Measurements from ENCODE around the gene OBSCN.
A peak's percentile ranks its signal among the peaks of the same experiment; 100 is the strongest.
"Not testable (repeated sequence)": the region's sequence is repeated elsewhere in the genome, so short reads cannot be mapped to it uniquely, and the experiment has no call there.

Gene OBSCN

GRCh38 chr1:228265167-228265566, 57.3 kb downstream of the OBSCN start:
- DNase-seq: no peak

DNA sequence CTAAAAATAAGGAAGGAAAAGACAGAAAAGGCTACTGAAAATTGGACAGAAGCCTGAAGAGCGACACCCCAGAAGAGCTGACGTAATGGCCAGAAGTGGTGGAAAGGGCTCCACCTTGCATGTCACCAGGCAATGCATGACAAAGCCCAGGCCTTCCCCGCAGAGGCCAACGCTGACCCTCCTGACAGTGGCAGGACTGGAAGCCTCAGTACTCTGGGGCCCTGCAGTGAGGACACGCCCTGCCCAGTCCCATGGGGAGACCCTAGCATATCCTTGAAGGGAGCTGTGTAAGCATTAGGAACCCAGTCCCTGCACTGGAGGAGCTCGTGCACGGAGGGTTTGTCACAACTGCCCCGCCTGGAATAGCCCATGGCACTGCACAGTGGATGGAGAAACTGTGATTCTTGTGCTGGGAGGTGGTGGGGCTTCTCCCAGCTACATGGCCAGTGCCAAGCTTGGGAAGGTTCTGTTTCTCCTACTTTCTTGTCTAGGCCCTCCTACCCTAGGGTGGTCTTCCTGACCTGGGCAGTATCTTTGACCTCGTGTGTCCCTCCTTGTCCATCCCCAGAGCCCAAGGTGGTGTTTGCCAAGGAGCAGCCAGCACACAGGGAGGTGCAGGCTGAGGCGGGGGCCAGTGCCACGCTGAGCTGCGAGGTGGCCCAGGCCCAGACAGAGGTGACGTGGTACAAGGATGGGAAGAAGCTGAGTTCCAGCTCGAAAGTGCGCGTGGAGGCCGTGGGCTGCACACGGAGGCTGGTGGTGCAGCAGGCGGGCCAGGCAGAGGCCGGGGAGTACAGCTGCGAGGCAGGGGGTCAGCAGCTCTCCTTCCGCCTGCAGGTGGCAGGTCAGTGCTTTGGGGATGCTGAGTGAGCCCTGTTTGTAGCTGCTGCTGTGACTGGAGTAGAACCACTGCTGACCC, 60.4 kb downstream of the OBSCN start:
- DNase-seq: no peak

GRCh38 chr1:228268881-228269265, 61.0 kb downstream of the OBSCN start:
- no peak for DNase-seq

GRCh38 chr1:228269431-228269830, 61.6 kb downstream of the OBSCN start:
- not testable (repeated sequence) for DNase-seq

DNA sequence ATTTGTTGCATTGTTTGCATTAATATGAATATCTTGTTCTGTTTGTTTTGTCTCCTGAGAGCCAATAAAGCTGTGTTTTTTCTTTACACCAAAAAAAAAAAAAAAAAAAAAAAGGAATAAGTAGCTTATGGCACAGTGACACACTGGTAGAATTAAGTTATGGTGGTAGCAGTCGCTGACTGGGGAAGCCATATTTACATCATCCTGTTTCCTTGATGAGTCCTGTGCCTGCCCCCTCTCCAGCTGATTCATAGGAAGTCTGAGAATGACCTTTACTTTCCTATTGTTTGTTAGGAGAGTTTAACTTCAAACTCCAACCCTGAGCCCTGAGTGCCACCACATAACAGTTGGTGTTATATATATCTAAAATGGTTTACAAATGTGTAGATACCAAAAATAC, 62.2 kb downstream of the OBSCN start:
- peak; percentile 2 for DNase-seq

- DNase-seq: no peak
Measured at GRCh38 chr1:228271701-228272251, 63.9 kb downstream of the OBSCN start.

GRCh38 chr1:228272331-228272791, 64.5 kb downstream of the OBSCN start:
- DNase-seq: no peak

GRCh38 chr1:228272831-228273571, 65.2 kb downstream of the OBSCN start:
- no peak for DNase-seq

GRCh38 chr1:228273720-228274451, 66.0 kb downstream of the OBSCN start:
- DNase-seq: no peak

GRCh38 chr1:228274452-228275178, 66.8 kb downstream of the OBSCN start:
- DNase-seq: no peak

DNA sequence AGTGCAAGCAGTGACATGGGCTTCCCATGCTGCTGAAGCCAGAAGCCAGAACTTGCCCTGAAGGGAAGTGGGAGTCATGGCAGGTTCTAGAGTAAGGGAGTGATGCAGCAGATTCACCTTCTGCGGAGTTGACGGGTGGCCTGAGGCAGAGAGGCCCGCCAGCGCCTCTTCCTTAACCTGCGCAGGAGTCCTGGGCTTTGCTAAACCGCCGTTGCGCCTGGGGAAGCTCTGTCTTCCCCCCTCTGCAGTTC, 67.3 kb downstream of the OBSCN start:
- DNase-seq: no peak

GRCh38 chr1:228275430-228276173, 67.8 kb downstream of the OBSCN start:
- DNase-seq: peak; percentile 57

DNA sequence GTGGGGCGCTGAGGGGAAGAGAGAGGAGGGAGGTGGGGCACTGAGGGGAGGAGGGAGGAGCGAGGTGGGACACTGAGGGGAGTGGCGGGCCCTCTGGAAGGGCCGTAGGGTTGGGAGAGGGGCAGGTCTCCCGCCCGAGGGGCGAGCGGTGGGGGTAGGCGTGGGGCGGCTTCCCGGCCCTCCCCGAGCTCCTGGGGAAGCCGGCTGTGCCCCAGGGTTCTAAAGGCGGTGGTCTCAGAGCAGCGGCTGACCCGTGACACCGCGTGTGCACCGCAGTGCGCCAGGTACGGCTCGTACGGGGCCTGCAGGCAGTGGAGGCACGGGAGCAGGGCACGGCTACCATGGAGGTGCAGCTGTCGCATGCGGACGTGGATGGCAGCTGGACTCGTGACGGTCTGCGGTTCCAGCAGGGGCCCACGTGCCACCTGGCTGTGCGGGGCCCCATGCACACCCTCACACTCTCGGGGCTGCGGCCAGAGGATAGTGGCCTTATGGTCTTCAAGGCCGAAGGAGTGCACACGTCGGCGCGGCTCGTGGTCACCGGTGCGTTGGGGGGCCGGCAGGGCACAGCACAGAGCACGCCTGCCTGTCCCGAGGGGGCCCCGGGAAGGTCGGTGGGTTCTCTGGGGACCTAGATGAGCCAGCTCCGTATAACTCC, 68.5 kb downstream of the OBSCN start:
- no peak for DNase-seq

DNA sequence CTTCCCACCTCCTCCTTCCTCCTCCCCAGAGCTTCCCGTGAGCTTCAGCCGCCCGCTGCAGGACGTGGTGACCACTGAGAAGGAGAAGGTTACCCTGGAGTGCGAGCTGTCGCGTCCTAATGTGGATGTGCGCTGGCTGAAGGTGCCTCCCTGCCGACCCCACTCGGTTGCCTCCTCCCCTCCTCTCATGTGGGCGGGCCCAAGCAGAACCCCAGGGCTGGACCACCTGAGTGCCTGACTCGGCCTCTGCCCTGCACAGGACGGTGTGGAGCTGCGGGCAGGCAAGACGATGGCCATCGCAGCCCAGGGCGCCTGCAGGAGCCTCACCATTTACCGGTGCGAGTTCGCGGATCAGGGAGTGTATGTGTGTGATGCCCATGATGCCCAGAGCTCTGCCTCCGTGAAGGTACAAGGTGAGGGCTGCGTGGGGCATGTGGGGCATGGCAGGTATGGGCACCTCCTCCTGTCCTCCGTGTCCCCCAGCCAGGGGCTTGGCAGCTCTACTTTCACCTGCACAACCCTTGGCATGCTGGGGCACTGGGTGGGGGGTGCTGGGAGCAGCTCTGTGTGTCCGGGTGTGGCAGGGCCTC, 69.2 kb downstream of the OBSCN start:
- no peak for DNase-seq

DNA sequence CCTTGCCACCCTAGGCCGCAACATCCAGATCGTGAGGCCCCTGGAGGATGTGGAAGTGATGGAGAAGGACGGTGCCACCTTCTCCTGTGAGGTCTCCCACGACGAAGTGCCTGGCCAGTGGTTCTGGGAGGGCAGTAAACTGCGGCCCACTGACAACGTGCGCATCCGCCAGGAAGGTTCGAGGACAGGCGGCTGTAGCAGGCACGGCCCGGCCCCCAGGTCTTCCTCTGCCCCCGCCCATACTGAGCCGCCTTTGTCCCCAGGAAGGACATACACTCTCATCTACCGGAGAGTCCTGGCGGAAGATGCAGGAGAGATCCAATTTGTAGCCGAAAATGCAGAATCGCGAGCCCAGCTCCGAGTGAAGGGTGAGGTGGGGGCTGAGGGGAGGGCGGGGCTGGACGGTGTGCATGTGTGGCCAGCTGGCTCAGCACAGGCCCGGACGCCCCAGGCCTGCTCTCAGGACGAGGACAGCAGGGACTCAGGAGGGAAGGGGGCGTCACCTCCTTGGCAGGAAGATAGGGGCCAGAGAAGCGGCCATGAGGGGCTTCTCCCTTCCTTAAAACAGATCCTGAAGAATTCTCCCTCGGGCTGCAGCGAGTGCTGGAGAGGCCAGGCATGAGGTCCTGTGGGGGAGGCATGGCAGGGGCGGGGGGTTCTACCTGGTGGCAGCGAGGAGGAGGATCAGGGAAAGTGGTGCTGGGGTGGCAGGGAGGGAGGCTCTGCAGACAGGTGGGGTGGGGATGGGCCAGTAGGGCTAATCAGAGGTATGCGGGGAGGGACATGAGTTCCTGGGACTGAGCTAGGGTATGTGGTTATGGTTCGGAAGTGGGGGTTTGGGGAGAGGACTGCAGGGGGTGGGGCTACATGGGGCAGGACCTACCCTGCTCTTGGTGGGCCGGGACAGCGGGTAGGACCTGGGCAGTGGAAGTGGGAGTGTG, 69.9 kb downstream of the OBSCN start:
- no peak for DNase-seq

DNA sequence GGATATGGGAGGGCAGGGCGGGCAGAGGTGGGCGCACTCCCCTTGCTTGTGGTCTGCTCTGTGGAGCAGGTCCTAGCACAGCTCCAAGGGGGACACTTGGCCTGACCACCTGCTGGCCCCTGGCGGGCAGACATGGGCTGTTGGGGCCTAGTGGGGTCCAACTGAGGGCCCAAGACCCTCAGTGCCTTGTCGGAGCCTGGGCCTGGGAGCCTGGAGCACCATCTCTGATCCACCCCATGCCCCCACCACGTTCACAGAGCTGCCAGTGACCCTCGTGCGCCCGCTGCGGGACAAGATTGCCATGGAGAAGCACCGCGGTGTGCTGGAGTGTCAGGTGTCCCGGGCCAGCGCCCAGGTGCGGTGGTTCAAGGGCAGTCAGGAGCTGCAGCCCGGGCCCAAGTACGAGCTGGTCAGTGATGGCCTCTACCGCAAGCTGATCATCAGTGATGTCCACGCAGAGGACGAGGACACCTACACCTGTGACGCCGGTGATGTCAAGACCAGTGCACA, 70.6 kb downstream of the OBSCN start:
- no peak for DNase-seq

DNA sequence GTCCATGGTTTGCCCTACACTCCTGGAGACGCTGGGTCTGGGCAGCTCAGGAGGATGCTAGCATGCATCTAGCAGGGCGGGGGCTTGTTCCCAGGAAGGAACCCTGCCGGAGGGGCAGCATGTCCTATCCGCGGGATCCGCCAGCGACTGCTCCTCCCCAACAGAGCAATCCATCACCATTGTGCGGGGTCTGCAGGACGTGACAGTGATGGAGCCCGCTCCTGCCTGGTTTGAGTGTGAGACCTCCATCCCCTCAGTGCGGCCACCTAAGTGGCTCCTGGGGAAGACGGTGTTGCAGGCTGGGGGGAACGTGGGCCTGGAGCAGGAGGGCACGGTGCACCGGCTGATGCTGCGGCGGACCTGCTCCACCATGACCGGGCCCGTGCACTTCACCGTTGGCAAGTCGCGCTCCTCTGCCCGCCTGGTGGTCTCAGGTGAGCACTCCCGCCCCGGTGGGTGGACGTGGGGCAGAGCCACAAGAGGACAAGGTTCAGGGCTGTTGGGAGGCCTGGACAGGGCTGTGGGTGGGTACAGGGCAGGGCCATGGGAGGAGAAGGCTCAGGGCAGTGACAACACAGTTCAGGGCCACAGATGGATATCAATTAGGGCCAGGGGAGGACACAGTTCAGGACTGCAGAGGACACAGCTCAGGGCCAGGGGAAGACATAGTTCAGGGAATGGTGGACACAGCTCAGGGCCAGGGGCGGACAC, 71.3 kb downstream of the OBSCN start:
- DNase-seq: no peak

DNA sequence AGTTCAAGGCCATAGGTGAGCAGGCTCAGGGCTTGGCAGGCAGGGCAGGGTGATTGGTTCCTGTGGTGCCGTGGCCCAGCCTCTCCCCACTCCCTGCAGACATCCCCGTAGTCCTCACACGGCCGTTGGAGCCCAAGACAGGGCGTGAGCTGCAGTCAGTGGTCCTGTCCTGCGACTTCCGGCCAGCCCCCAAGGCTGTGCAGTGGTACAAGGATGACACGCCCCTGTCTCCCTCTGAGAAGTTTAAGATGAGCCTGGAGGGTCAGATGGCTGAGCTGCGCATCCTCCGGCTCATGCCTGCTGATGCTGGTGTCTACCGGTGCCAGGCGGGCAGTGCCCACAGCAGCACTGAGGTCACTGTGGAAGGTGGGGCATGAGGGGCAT, 71.9 kb downstream of the OBSCN start:
- no peak for DNase-seq

Measured in kidney glomerular epithelial cell (primary cell).